HepG2 (cell line): ENCODE measurements around the gene RNF126. TPM values are rescaled to one million over a fixed set of nuclear protein-coding genes. Genes with fewer than 3 reads are reported as not detected.

Experiments
- ATAC-seq: fragments of 200-7000 bp; cut with Tn5 transposase; 3 replicates; pipeline ENCODE4 v1.9.1; 2020; ENCODE audit warnings: mild to moderate bottlenecking, moderate library complexity
- BruUV-seq: library from RNA; stranded (reverse); fragments of 400-500 nt; replicated peaks from 2 replicates; lab custom pipeline; 2021; lab: Mats Ljungman, UMichigan
- CTCF ChIA-PET: fragments of 300-600 bp; formaldehyde crosslinking; extraction: SDS; loops from one replicate; lab custom pipeline; 2021; ENCODE audit warnings: low total read pairs, inconsistent platforms, low intra/inter-chr PET ratio; lab: Yijun Ruan, JAX
- POLR2A ChIA-PET: fragments of 350-600 bp; sonication (Branson Sonifier 250); formaldehyde crosslinking; loops from one replicate; lab custom pipeline; 2020; ENCODE audit warnings: antibody characterized with exemption, inconsistent platforms; lab: Yijun Ruan, JAX
- DNase-seq: peaks from one replicate; pipeline ENCODE4 v3.0.0-alpha.2; 2015; ENCODE audit warnings: low spot score
- FAIRE-seq: peaks from 3 replicates; lab custom pipeline; 2011; peaks lifted over from hg19 to GRCh38; lab: Jason Lieb, UNC
- H2AFZ ChIP-seq: one replicate; pipeline ENCODE4 v1.6.1; 2011; ENCODE audit warnings: low read length, inconsistent platforms
- H3K27ac ChIP-seq: fragments of 300-600 bp; 3 replicates; pipeline ENCODE4 v1.8.0; 2011; ENCODE audit warnings: mixed run types, mild to moderate bottlenecking, mixed read lengths, low read length, inconsistent platforms; ENCODE audit not compliant: insufficient read depth; ENCODE audit errors: extremely low read length
- H3K27me3 ChIP-seq, 2 experiments: fragments of 200-600 bp in 1 of 2; 2 replicates in 1 of 2; 3 replicates in 1 of 2; pipeline versions ENCODE4 v1.6.0 to v1.8.0; 2011; ENCODE audit warnings: low read length in 2 of 2, mild to moderate bottlenecking in 2 of 2, moderate library complexity in 2 of 2, inconsistent platforms in 1 of 2; ENCODE audit not compliant: insufficient read depth in 2 of 2, control insufficient read depth in 1 of 2
- H3K36me3 ChIP-seq, 2 experiments: fragments of 200-600 bp in 1 of 2; replicated peaks in 1 of 2; 2 replicates in 1 of 2; 3 replicates in 1 of 2; pipeline versions ENCODE4 v1.5.1 to v1.8.0; 2011; ENCODE audit warnings: low read length in 2 of 2, inconsistent platforms in 1 of 2; ENCODE audit not compliant: insufficient read depth in 2 of 2, control insufficient read depth in 1 of 2
- H3K4me1 ChIP-seq: 2 replicates; pipeline ENCODE4 v1.5.1; 2012; ENCODE audit warnings: low read length, inconsistent platforms; ENCODE audit not compliant: insufficient read depth
- H3K4me2 ChIP-seq: 2 replicates; pipeline ENCODE4 v1.6.0; 2011; ENCODE audit warnings: low read depth, low read length, inconsistent platforms
- H3K4me3 ChIP-seq, 3 experiments: fragments of 200-600 bp in 1 of 3; sonication (generic), shearing (Covaris generic) in 1 of 3; replicated peaks in 1 of 3; 2 replicates each; pipeline ENCODE4 v1.5.1; 2011 to 2016; ENCODE audit warnings: low read length in 3 of 3, inconsistent platforms in 2 of 3, low read depth in 2 of 3, mild to moderate bottlenecking in 2 of 3, control low read depth in 1 of 3, mixed read lengths in 1 of 3; ENCODE audit not compliant: insufficient read depth in 1 of 3
- H3K79me2 ChIP-seq: one replicate; pipeline ENCODE4 v1.6.1; 2011; ENCODE audit warnings: low read length, inconsistent platforms; ENCODE audit not compliant: insufficient read depth
- H3K9ac ChIP-seq: 2 replicates; pipeline ENCODE4 v1.6.0; 2011; ENCODE audit warnings: mild to moderate bottlenecking, low read depth, low read length, inconsistent platforms; ENCODE audit not compliant: insufficient read depth
- H3K9me3 ChIP-seq: 2 replicates; pipeline ENCODE4 v1.5.1; 2012; ENCODE audit warnings: mild to moderate bottlenecking, low read length
- H4K20me1 ChIP-seq: 2 replicates; pipeline ENCODE4 v1.6.0; 2011; ENCODE audit warnings: inconsistent platforms, mild to moderate bottlenecking, low read length, moderate library complexity; ENCODE audit not compliant: insufficient read depth
- ARID2 ChIP-seq: sonication (generic); formaldehyde crosslinking; IDR thresholded peaks from 2 replicates; pipeline ENCODE4 v1.8.1; 2022; ENCODE audit warnings: mild to moderate bottlenecking, missing genetic modification reagents, borderline replicate concordance
- GLI4 ChIP-seq: sonication (generic); formaldehyde crosslinking; IDR thresholded peaks from 2 replicates; pipeline ENCODE4 v1.5.1; 2020; ENCODE audit warnings: missing genetic modification reagents, mild to moderate bottlenecking, moderate library complexity, borderline replicate concordance
- GPN1 ChIP-seq: sonication (generic); formaldehyde crosslinking; IDR thresholded peaks from 2 replicates; pipeline ENCODE4 v1.5.1; 2020; ENCODE audit warnings: missing genetic modification reagents, borderline replicate concordance
- NR3C1 ChIP-seq: sonication (generic); formaldehyde crosslinking; IDR thresholded peaks from 2 replicates; pipeline ENCODE4 v1.4.0; 2020; ENCODE audit warnings: missing genetic modification reagents
- TCF7L2 ChIP-seq: IDR thresholded peaks from 2 replicates; pipeline ENCODE4 v1.6.1; 2011; ENCODE audit warnings: mild to moderate bottlenecking, low read depth, low read length, moderate library complexity
- THYN1 ChIP-seq: sonication (generic); formaldehyde crosslinking; IDR thresholded peaks from 2 replicates; pipeline ENCODE4 v1.8.1; 2023; ENCODE audit warnings: low read depth, mild to moderate bottlenecking, moderate library complexity, missing genetic modification reagents, borderline replicate concordance
- ZMYM4 ChIP-seq: sonication (generic); formaldehyde crosslinking; IDR thresholded peaks from 2 replicates; pipeline ENCODE4 v1.8.1; 2023; ENCODE audit warnings: mild to moderate bottlenecking, missing genetic modification reagents
- ZNF329 ChIP-seq: sonication (generic); formaldehyde crosslinking; IDR thresholded peaks from 2 replicates; pipeline ENCODE4 v1.9.0; 2021; ENCODE audit warnings: low read depth, mild to moderate bottlenecking, missing genetic modification reagents
- ZNF501 ChIP-seq: sonication (generic); formaldehyde crosslinking; IDR thresholded peaks from 2 replicates; pipeline ENCODE4 v1.5.1; 2020; ENCODE audit warnings: mild to moderate bottlenecking, moderate library complexity, missing genetic modification reagents
- ZNF672 ChIP-seq: sonication (generic); formaldehyde crosslinking; IDR thresholded peaks from 2 replicates; pipeline ENCODE4 v1.8.1; 2022; ENCODE audit warnings: missing genetic modification reagents
- ZNF782 ChIP-seq: sonication (generic); formaldehyde crosslinking; IDR thresholded peaks from 2 replicates; pipeline ENCODE4 v1.4.0; 2020; ENCODE audit warnings: missing genetic modification reagents, mild to moderate bottlenecking, borderline replicate concordance
- ZNF792 ChIP-seq: IDR thresholded peaks from 2 replicates; pipeline ENCODE4 v1.6.1; 2016
- WGBS: methylation state at CpG from one replicate; pipeline ENCODE4 v1.1.6; 2017; ENCODE audit warnings: low lambda C conversion rate; 5-methylcytosine and 5-hydroxymethylcytosine counted together
- in situ Hi-C: cut with HindIII; loops from 2 replicates; pipeline ENCODE4 v1.10.0; 2017; ENCODE audit warnings: low pct_unique_long_range_greater_than_20kb; ENCODE audit not compliant: extremely low pct_ligation_motif_present
- intact Hi-C: fragments of 100-400 bp; cut with micrococcal nuclease; formaldehyde crosslinking; loops from one replicate; pipeline ENCODE4 v1.10.0; 2022; ENCODE audit not compliant: unreplicated experiment
- polyA plus RNA-seq, 8 experiments: library from polyadenylated mRNA; depleted of rRNA in 3 of 8; stranded (reverse) in 7 of 8; unstranded in 1 of 8; fragments of >200 nt; fragmentation: Illumina TruSeq in 4 of 8; extraction: Trizol in 4 of 8; gene quantifications; 2 replicates each; pipeline versions ENCODE4 v1.2.1 to v1.2.3, GENCODE V29; 2011 to 2016; ENCODE audit warnings: low read depth in 4 of 8, missing spikeins in 1 of 8, mixed read lengths in 1 of 8; ENCODE audit not compliant: insufficient read depth in 1 of 8
- total RNA-seq, 5 experiments: library from RNA; depleted of rRNA; stranded (reverse); fragments of >200 nt; fragmentation: Illumina TruSeq; extraction: Trizol; gene quantifications; 2 replicates each; pipeline ENCODE4 v1.2.3, GENCODE V29; 2016; ENCODE audit warnings: low read depth in 1 of 5
- TF ChIP-seq, protein P1 (sequence below): sonication (generic); formaldehyde crosslinking; IDR thresholded peaks from 2 replicates; pipeline ENCODE4 v1.4.0; 2020; ENCODE audit warnings: low read depth, mild to moderate bottlenecking, missing genetic modification reagents
- TF ChIP-seq, protein P2 (sequence below): sonication (generic); formaldehyde crosslinking; IDR thresholded peaks from 2 replicates; pipeline ENCODE4 v1.5.0; 2020; ENCODE audit warnings: missing genetic modification reagents, mild to moderate bottlenecking, borderline replicate concordance
- TF ChIP-seq, protein P3 (sequence below): fragments of 450-650 bp; IDR thresholded peaks from 2 replicates; pipeline ENCODE4 v1.6.1; 2017; ENCODE audit warnings: mild to moderate bottlenecking
- TF ChIP-seq, protein P4 (sequence below): sonication (generic); formaldehyde crosslinking; IDR thresholded peaks from 2 replicates; pipeline ENCODE4 v1.4.0; 2020; ENCODE audit warnings: missing genetic modification reagents

Gene RNF126
- total and polyA plus RNA-seq, 2 of the 13 experiments (the other 11 are each of a cell fraction or from before 2014, with no cell fraction given), result 23.2 to 34.0 TPM

DNA sequence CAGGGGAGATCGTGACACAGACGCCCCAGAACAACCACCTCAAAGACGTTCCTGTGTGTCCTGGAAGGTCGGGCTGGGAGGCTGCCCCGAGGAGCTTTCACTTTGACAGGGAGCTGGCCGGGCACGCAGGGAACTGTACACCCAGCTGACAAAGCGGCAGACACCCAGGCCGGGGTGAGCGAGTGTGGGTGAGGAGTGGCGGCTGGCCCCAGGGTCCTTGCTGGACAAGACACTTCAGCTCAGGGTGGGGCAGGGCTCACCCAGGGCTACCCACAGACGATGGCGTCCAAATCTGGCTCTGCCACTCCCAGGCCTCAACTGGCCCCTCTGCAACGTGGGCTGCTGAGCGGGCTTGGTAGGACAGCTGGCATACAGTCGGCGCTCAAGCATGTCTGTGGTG, 21.3 kb downstream of the RNF126 start:
- Histone ChIP-seq H3K4me2 (no peak overlapping the region), H3K36me3 (peaks cover 0 to 5% of the 10 kb centered on the region in 2 experiments; a peak in 2 of 5 replicates), H4K20me1 (no peaks in the 10 kb centered on the region), H2AFZ (no peak overlapping the region), H3K4me1 (0 out of 2 replicates have a peak, but pooled peaks cover 7% of the 10 kb centered on the region), H3K4me3 (no peak overlapping the region), H3K27me3 (no peaks in the 10 kb centered on the region), H3K9me3 (no peaks in the 10 kb centered on the region), H3K79me2 (no peaks in the 10 kb centered on the region), H3K27ac (no peak overlapping the region), H3K9ac (no peak overlapping the region)
- in situ Hi-C loops (no loop called here), intact Hi-C loops (no loop called here)
- POLR2A ChIA-PET, result interaction anchor here (1.3 kb wide), 1 partner anchor 19 kb away, joined by 3 read pairs; no protein-coding TSS in a partner anchor
- CTCF ChIA-PET, result no interaction called here
- DNase-seq, result no peak
- no peak for ATAC-seq
- TF ChIP-seq, protein P1, sequence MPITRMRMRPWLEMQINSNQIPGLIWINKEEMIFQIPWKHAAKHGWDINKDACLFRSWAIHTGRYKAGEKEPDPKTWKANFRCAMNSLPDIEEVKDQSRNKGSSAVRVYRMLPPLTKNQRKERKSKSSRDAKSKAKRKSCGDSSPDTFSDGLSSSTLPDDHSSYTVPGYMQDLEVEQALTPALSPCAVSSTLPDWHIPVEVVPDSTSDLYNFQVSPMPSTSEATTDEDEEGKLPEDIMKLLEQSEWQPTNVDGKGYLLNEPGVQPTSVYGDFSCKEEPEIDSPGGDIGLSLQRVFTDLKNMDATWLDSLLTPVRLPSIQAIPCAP (CRISPR knock-in tag), result no peak
- no peak for TF ChIP-seq GLI4 (CRISPR knock-in tag)
- TF ChIP-seq THYN1 (CRISPR knock-in tag), result no peak
- TF ChIP-seq ZNF792 (CRISPR knock-in tag), result no peak
- TF ChIP-seq, protein P2, sequence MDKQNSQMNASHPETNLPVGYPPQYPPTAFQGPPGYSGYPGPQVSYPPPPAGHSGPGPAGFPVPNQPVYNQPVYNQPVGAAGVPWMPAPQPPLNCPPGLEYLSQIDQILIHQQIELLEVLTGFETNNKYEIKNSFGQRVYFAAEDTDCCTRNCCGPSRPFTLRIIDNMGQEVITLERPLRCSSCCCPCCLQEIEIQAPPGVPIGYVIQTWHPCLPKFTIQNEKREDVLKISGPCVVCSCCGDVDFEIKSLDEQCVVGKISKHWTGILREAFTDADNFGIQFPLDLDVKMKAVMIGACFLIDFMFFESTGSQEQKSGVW (CRISPR knock-in tag), result no peak
- TF ChIP-seq ZMYM4 (CRISPR knock-in tag), result no peak
- TF ChIP-seq, protein P3, sequence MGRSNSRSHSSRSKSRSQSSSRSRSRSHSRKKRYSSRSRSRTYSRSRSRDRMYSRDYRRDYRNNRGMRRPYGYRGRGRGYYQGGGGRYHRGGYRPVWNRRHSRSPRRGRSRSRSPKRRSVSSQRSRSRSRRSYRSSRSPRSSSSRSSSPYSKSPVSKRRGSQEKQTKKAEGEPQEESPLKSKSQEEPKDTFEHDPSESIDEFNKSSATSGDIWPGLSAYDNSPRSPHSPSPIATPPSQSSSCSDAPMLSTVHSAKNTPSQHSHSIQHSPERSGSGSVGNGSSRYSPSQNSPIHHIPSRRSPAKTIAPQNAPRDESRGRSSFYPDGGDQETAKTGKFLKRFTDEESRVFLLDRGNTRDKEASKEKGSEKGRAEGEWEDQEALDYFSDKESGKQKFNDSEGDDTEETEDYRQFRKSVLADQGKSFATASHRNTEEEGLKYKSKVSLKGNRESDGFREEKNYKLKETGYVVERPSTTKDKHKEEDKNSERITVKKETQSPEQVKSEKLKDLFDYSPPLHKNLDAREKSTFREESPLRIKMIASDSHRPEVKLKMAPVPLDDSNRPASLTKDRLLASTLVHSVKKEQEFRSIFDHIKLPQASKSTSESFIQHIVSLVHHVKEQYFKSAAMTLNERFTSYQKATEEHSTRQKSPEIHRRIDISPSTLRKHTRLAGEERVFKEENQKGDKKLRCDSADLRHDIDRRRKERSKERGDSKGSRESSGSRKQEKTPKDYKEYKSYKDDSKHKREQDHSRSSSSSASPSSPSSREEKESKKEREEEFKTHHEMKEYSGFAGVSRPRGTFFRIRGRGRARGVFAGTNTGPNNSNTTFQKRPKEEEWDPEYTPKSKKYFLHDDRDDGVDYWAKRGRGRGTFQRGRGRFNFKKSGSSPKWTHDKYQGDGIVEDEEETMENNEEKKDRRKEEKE, result no peak
- TF ChIP-seq GPN1, result no peak
- TF ChIP-seq ARID2, result no peak
- no peak for TF ChIP-seq NR3C1 (CRISPR knock-in tag)
- no peak for TF ChIP-seq TCF7L2
- no peak for TF ChIP-seq ZNF672 (CRISPR knock-in tag)
- TF ChIP-seq, protein P4, sequence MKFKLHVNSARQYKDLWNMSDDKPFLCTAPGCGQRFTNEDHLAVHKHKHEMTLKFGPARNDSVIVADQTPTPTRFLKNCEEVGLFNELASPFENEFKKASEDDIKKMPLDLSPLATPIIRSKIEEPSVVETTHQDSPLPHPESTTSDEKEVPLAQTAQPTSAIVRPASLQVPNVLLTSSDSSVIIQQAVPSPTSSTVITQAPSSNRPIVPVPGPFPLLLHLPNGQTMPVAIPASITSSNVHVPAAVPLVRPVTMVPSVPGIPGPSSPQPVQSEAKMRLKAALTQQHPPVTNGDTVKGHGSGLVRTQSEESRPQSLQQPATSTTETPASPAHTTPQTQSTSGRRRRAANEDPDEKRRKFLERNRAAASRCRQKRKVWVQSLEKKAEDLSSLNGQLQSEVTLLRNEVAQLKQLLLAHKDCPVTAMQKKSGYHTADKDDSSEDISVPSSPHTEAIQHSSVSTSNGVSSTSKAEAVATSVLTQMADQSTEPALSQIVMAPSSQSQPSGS (CRISPR knock-in tag), result no peak
- TF ChIP-seq ZNF782 (CRISPR knock-in tag), result no peak
- no peak for TF ChIP-seq ZNF329 (CRISPR knock-in tag)
- no peak for TF ChIP-seq ZNF501 (CRISPR knock-in tag)
- no peak for FAIRE-seq
- 87% methylated on average over 10 of the region's 17 CpGs for WGBS
- no TSS peak for BruUV-seq
